GM18867 (cell line): ENCODE data around the gene CLIC3.

Source experiments
- ATAC-seq: cut with Tn5 transposase; IDR thresholded peaks from one replicate; pipeline ENCODE4 v1.9.1; 2021; ENCODE audit warnings: mild to moderate bottlenecking, moderate library complexity; ENCODE audit not compliant: unreplicated experiment

CLIC3 gene

DNA sequence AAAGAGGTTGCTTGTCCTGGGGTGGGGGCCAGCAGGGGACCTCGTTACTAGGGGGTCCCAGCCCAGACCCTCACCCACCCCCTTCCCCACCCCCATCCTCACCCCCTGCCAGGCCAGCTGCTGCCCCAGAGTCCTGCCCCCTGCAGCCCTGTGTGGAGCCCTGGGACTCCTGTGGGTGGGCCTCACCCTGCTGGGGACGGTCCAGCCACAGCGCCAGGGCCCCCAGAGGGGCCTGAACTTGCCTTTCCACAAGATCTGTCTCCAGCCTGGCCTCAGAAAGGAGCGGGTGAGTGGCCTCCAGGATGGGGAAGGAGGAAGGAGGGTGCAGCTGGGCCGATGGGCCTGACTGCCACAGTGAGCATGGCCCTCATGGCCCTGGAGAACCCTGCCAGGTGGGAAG is 26.6 kb downstream of the CLIC3 start:
- ATAC-seq: no peak

DNA sequence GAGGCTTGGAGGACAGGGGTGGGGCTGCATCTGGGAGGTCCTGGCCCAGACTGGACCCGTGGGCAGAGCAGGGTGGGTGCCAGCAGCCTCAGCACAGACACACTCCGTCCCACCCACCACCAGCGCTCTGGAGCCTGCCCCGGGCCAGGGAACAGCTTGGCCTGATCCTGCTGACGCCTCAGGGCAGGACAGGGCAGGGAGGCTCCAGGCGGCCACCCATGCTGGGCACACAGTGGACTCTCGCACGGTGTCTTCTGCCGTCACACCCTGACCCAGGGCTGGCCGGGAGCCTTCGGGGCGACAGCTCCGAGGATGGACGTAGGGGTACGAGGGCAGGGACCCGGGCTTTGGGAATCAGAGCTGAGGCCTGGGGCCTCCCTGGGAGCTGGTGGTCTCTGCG is 27.2 kb downstream of the CLIC3 start:
- ATAC-seq: no peak

DNA sequence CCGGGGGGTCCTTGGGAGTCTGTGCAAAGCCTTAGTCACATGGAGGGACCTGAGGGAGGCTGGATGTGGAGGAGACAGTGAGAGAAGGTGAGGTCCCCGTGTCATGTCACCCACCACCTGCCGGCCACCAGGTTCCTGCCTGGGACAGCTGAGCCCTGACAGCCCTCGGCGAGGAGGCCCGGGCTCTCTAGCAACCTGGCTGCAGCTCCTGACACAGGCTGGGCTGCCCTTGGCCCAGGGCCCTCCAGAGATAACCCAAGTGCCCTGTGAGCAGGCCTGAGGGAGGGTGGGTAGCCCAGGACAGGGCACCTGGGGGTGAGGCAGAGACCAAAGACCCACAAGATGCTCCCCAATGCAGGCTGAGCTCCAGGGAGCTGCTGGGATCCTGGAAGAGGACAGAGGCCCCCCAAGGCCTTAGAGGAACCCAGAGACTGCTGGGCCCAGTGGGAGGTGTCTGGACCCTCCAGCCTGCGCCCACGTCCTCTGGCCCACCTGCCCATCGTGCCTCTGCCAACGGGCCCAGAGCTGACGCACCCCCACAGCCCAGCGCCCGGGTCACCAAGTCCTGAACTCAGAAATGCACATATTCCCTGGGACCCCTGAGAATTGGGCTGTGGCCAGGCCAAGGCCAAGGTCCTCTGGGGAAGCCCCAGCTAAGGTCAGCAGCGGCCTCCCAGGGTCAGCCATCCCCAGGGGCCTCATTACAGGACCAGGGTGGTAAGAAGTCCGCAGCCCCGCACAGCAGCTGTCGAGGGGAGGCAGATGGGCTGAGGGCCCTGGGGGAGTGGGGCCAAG is 27.8 kb downstream of the CLIC3 start:
- ATAC-seq: no peak

DNA sequence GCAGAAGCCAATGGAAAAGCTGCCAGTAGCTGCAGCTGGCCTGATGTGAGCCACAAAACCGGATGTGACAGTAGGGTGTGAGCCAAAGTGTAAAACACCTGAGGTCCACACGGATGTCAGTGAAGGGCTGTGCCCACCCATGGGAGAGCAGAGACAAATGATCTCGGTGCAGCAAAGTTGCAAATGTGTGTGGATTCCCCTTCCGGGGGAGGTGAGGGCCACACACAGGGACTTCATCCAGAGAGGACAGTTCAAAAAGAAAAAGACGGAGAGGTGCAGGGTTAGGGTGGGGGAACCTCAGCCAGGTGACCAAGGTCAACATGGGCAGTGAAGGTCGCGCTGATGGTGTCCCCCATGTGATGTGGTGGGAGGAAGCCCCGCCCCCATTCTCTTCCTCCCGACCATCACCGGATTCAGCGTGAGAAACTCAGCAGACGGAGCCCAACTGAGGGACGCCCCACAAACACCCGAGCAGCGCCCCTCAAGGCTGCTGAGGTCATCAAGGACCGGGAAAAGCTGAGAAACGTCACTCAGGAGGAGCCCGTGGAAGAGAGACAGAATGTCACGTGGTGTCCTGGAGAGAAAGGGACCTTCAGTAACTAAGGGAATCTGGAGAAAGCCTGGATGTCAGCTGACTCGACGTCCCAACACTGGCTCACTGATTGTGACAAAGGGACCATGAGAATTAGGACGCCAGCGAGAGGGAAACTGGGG is 30.4 kb downstream of the CLIC3 start:
- ATAC-seq: no peak

DNA sequence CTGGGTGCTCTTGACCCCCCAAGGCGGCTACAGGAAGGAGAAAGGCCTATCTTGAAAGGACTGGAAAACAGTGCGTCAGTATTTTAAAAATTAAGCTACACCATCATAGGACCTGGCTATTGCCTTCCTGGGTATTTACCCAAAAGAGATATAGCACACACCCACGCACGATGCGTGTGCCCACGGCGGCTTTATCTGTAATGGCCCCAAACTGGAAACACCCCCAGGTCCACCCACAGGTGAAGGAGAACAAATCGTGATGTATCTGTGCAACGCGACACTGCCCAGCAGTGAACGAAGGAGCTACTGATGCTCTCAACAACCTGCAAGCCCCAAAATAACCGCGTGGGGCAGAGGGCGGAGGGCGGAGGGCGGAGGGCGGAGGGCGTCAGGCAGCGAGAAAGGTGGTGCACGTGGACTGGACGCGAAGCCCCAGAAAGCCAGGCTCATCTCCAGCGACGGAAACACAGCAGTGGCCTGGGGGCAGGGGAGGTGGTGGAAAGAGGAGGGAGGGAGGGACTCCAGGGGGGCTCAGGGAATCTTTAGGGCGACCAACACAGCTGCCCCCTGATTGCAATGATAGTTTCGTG is 31.4 kb downstream of the CLIC3 start:
- ATAC-seq: no peak

DNA sequence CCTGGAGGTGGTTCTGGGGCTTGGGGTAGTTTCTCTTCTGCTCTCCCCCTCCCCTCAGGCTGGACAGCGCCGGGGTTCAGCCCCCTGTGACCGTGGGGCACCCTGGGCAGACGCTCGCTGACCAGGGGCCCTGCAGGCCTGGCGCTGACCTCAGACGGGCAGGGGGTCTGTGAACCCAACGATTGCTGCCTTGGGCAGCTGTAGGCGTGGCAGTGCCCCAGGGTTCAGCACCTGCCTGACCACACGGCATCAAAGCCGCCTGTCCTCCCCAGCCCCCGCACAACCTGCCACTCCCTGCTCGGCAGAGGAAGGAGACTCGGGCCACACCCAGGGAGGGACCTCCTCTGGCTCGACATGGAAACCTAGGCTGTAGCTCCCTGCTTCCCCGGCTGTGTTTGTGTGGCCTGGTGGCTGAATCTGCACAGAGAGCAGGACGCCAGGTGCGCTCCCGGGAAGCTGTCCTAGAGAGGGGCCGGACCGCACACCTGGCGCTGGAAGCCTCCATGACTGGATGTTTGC is 32.1 kb downstream of the CLIC3 start:
- ATAC-seq: no peak

DNA sequence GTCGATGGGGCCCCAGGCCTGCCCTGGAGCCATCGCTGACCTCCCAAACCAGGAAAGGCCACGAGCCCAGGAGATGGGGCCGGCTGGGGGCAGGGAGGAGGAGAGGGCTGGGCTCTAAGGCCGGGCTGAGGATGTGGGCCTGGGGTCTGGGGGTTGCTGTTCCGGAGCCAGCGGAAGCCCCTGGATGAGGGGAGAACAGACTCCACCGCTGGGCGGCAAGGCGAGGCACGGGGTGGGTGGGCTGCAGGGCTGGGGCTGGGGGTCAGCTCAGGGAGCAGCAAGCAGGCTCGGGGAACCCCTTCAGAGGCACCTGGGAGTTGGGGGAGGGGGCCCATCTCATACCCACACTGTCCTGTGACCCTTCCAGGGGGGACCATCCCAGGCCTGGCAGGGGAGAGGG is 32.6 kb downstream of the CLIC3 start:
- ATAC-seq: no peak

DNA sequence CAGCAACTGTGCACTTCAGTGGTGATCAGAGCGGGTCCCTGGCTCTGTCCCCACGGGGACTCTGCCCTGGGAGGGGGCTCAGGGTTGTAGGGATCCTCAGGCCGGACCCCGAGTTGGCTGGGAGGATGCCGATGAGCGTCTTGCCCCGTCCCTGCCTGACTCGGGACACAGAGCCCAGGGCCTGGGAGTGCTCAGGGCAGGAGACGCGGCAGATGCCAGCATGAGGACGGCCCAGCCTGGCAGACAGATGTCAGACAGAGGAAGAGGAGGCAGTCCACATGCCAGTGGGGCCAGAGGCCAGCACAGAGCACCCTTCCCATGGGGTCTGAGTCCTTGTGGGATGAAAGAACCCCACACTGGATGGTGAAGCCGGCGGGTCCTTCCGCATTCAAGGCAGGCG is 33.0 kb downstream of the CLIC3 start:
- no peak for ATAC-seq

DNA sequence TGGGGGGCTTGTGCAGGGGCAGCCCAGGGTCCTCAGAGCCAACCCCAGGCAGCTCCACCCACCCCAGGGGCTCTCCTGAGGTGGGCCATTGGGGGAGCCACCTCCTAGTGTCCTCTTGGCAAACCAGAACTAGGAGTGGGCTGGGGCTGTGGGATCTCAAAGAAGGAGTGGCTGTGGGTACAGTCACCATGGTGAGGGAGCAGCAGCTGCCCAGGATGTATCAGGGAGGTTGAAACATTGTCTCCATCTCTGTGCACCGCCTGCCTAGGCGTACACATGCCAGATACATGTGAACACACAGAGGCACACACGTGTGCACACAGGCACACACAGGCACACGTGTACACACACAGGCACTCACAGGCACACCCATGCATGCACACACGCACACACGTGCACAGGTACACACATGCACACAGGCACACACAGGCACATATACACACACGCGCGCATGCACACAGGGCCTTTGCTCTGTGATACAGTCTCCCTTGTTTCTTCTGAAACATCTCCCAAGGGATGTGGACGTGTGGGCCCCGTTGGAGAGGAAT is 33.6 kb downstream of the CLIC3 start:
- ATAC-seq: no peak

DNA sequence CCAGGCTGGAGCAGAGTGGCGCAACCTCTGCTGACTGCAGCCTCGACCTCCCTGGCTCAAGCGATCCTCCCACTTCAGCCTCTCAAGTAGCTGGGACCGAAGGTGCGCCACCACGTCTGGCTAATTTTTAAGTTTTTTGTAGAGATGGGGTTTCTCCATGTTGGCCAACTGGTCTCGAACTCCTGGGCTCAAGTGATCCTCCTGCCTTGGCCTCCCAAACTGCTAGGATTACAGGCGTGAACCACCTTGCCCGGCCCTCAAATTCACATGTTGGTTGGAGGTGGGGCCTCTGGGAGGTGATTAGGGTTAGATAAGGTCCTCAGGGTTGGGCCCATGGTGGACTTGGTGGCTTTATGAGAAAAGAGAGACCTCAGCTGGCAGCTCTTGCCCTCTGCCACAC is 34.2 kb downstream of the CLIC3 start:
- no peak for ATAC-seq

DNA sequence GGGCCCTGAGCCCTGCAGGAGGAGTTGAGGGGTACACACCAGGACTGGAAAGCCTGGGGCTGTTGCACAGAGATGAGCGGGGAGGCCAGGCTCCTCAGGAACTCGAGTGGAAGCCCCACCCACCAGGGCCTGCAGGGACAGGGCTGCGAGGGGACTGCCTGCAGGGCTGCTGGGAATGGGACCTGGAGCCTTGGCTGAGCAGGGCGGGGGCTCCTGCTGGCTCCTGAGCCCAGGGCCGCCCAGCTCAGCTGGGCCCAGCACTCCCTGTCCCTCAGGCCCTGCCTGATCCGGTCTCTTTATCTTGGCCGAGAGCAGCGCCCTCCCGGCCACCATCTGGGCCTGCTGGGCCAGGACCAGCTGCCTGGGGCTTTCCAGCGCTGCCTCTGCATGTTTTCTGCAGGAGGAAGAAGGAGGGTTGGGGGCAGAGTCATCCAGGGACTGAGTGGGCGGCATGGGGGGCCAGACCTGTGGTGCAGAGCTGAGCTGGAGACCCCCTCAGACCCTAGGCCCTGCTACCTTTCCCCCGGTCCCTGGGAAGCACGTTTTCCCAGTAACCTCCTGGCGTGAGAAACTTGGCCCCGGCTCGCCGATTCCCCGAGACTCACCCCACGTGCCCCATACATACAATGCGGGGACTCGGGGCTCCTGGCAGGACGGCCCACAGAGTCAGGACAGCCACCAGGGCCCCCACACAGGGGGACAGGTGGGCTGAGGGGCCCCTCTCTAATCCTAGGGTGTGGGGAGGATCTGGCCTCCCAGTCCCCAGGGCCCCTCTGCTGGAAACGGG is 34.9 kb downstream of the CLIC3 start:
- no peak for ATAC-seq

DNA sequence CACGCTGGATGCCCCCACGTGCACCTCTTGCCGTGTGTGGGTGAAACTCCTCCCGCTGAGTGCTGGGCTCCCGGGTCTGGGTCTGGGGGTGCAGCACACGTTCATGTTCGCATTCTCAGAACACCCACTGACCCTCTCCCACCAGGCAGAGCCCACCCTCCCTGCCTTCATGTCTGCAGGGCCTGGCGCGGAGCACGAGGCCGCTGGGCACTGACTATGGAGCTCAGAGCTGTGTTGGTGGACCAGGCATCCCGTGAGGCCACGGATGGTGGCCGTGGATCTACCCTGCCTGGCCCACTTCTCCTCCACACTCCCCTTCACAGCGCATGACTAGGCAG is 35.5 kb downstream of the CLIC3 start:
- no peak for ATAC-seq

DNA sequence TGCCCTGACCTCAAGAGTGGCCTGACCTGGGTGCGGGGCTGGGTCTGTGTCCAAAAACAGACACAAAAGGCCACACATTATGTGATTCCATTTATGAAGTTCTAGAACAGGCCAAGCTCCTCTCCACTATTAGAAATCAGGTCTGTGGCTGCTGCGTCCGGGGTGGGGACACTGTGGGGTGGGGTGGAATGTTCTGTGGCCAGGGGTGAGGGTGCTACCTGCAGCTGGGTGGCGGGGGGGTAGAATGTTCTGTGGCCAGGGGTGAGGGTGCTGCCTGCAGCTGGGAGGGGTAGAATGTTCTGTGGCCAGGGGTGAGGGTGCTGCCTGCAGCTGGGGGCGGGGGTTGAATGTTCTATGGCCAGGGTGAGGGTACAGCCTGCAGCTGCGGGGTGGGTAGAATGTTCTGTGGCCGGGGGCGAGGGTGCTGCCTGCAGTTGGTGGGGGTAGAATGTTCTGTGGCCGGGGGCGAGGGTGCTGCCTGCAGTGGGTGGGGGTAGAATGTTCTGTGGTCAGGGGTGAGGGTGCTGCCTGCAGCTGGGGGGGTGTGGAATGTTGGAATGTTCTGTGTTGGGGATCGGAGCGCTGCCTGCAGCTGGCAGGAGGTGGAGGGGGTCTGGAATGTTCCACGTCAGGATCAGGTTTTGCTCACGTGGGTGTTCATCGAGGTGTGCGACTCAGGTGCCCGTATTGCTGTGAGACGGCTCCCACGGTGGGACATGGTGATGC is 36.0 kb downstream of the CLIC3 start:
- ATAC-seq: no peak

DNA sequence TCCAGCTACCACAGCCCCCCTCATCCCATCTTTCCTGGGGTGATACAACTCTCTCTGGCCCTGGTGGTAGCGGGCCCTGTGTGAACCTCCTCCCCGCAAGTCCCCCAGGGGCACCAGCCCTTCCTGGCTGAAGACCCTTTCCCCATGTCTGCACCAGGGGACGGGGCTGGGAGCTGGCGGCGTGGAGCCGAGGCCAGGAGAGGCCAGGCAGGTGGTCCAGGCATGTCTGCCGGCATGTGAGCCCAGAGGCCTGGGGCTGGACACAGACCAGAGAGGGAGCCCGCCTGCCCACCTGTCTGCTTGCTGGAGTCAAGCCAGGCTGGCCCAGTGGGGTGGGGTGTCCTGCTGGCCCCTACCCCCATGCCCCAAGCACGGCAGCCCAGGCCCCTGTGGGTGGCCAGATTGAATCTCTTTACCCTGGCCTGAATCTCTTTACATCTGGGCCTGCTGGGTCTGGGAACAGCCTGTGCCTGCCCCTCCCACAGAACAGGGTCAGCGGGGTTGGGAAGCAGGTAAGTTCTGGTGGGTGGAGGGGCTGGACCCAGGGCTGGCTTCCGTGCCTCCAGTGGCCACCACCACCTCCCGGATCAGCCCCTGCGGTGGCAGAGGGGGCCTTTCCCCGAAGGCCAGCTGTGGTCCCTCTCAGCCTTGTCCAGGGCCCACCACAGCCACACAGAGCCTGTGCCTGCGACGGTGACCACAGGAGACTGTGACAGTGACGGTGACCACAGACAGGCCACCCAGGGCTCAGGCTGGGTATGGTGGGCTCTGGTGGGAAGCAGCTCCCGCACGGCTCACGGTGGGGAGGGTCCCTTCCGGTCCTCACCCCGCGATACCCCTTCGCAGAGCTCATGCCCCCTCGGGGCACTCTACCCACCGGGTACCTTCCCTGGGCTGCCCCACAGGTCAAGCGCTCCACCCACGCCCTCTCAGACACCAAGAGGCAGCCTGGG is 37.2 kb downstream of the CLIC3 start:
- no peak for ATAC-seq

DNA sequence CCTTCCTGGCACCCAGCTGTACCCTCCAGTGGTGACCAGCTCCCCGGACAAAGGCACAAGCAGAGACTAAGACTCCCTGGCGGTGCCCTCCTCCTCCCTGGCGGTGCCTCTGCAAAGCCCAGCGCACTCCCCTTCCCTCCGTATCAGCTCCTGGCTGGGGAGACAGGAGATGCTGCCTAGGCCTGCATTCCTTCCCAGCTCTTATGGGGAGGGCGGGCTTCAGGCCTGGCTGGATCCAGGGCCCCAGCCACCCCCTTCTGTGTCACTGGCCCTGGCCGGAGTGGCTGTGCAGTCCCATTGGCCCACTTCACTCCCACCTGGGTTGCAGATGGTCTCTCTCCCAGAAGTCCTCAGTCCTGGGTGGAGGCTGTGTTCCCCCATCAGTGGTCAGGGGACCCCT is 37.9 kb downstream of the CLIC3 start:
- ATAC-seq: no peak

DNA sequence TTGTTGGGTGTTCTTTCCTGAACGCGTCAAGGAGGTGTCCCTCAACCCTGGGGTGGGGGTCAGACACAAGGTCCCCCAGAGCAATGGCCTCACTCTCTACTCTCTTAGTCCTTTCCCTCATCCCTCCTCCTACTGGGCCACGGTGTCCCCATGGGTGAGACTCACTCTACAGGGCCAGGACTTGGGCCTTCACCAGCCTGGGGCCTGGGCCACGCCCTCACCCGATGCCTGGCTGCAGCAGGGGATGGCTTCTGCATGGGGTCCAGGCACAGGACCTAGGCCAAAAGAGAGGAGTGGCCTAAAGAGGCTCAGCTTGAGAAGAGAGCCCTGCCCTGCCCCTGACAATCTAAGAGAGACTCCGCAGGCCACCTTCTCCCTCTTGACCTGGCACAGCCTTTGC is 38.5 kb downstream of the CLIC3 start:
- no peak for ATAC-seq

DNA sequence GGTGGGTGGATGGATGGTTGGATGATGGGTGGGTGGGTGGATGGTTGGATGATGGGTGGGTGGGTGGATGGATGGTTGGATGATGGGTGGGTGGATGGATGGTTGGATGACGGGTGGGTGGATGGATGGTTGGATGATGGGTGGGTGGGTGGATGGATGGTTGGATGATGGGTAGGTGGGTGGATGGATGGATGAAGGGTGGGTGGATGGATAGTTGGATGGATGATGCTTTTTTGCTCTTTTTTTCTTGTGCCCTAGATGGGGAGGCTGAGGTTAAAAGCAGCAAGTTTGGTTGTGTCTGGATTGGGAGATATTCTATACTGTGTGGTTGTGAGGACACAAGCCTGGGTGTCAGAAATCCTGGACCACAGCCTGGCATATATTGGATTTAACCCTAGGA is 38.9 kb downstream of the CLIC3 start:
- no peak for ATAC-seq

DNA sequence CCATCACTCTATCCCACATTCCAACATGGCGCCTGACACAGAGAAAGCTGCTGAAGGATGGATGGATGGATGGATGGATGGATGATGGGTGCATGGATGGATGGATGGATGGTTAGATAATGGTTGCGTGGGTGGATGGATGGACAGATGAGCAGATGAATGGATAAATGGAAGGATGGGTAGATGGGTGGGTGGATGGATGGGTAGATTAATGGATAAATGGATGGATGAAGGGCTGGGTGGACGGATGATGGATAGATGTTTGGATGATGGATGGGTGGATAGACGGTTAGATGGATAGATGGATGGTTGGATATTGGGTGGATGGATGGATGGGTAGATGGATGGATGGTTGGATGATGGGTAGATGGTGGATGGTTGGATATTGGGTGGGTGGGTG is 39.8 kb downstream of the CLIC3 start:
- no peak for ATAC-seq

DNA sequence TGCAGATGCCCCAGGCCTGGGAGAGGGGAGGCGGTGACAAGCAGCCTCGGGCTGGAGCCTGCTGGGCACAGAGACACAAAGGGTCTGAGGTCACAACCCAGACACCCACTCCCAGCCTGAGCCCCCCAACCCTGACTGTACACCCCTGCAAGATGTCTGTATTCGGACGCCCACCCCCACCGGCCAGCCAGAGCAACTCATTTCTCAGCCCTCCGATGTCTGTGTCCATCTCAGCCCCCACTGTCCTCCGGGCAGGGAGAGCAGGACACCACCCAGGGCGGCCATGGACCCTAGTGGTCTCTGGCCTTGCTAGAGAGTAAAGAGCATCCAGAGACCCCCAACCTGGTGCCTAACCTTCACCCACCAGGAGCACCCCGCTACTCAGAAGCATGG is 40.4 kb downstream of the CLIC3 start:
- no peak for ATAC-seq
